ENCODE measurements around the gene HTR1B. TPM values are rescaled to one million over a fixed set of nuclear protein-coding genes. Genes with fewer than 3 reads are reported as not detected.

The HTR1B gene
- not detected in 2 replicates for total RNA-seq

GRCh38 chr6:77463308-77463860 is at the start of gene HTR1B:
Gene HTR1B, minus strand, starts transcription at chr6:77463491. Its CDS starts 88 bp downstream, at chr6:77463403.

Other genes with a start within 250 kb of the HTR1B start
- gene MEI4, start 189.5 kb upstream of the HTR1B start, total RNA-seq: not detected in 2 replicates